Astrocyte (in vitro differentiated cells and primary cell): ENCODE data around the gene NSD2. TPM values are rescaled to one million over a fixed set of nuclear protein-coding genes. Genes with fewer than 3 reads are reported as not detected.
"Not testable (repeated sequence)": the region's sequence is repeated elsewhere in the genome, so short reads cannot be mapped to it uniquely, and the experiment has no call there.

Experiments
- DNase-seq: peaks from one replicate; pipeline ENCODE4 v3.0.0-alpha.2; 2010; ENCODE audit warnings: low read depth
- FAIRE-seq: peaks from 2 replicates; lab custom pipeline; 2011; peaks lifted over from hg19 to GRCh38; lab: Jason Lieb, UNC
- H2AFZ ChIP-seq: 2 replicates; pipeline ENCODE4 v1.6.0; 2012; ENCODE audit warnings: low read depth, low read length, inconsistent platforms
- H3K27ac ChIP-seq: 2 replicates; pipeline ENCODE4 v1.5.1; 2011; ENCODE audit warnings: low read depth, low read length, inconsistent platforms
- H3K27me3 ChIP-seq: 2 replicates; pipeline ENCODE4 v1.6.0; 2011; ENCODE audit warnings: low read length, inconsistent platforms; ENCODE audit not compliant: insufficient read depth
- H3K36me3 ChIP-seq: 2 replicates; pipeline ENCODE4 v1.5.1; 2011; ENCODE audit warnings: low read length, inconsistent platforms; ENCODE audit not compliant: insufficient read depth
- H3K4me1 ChIP-seq: 2 replicates; pipeline ENCODE4 v1.5.1; 2011; ENCODE audit warnings: low read length, inconsistent platforms; ENCODE audit not compliant: insufficient read depth
- H3K4me2 ChIP-seq: 2 replicates; pipeline ENCODE4 v1.6.0; 2012; ENCODE audit warnings: low read length, inconsistent platforms
- H3K4me3 ChIP-seq: 2 replicates; pipeline ENCODE4 v1.5.1; 2011; ENCODE audit warnings: low read depth, mild to moderate bottlenecking, low read length, inconsistent platforms; ENCODE audit not compliant: insufficient read depth
- H3K79me2 ChIP-seq: 2 replicates; pipeline ENCODE4 v1.6.0; 2012; ENCODE audit warnings: mild to moderate bottlenecking, low read length, inconsistent platforms; ENCODE audit not compliant: insufficient read depth
- H3K9ac ChIP-seq: 2 replicates; pipeline ENCODE4 v1.6.0; 2012; ENCODE audit warnings: mild to moderate bottlenecking, low read length, inconsistent platforms
- H3K9me3 ChIP-seq: 2 replicates; pipeline ENCODE4 v1.5.1; 2012; ENCODE audit warnings: low read depth, mild to moderate bottlenecking, low read length, inconsistent platforms; ENCODE audit not compliant: insufficient read depth
- H4K20me1 ChIP-seq: 2 replicates; pipeline ENCODE4 v1.6.0; 2012; ENCODE audit warnings: low read length, inconsistent platforms; ENCODE audit not compliant: insufficient read depth
- H3K27ac Mint-ChIP-seq: one replicate; pipeline ENCODE4 v1.8.0; 2021; ENCODE audit warnings: mild to moderate bottlenecking, mixed read lengths; ENCODE audit not compliant: unreplicated experiment
- H3K27me3 Mint-ChIP-seq: one replicate; pipeline ENCODE4 v1.8.0; 2021; ENCODE audit warnings: low read depth, mixed read lengths; ENCODE audit not compliant: unreplicated experiment
- H3K36me3 Mint-ChIP-seq: one replicate; pipeline ENCODE4 v1.8.0; 2021; ENCODE audit warnings: low read depth, mixed read lengths; ENCODE audit not compliant: unreplicated experiment
- H3K4me1 Mint-ChIP-seq: one replicate; pipeline ENCODE4 v1.8.0; 2021; ENCODE audit warnings: low read depth, mixed read lengths; ENCODE audit not compliant: unreplicated experiment
- H3K4me3 Mint-ChIP-seq: one replicate; pipeline ENCODE4 v1.8.0; 2021; ENCODE audit warnings: mild to moderate bottlenecking, moderate library complexity, mixed read lengths; ENCODE audit not compliant: unreplicated experiment
- H3K9me3 Mint-ChIP-seq: one replicate; pipeline ENCODE4 v1.8.0; 2021; ENCODE audit warnings: mild to moderate bottlenecking, mixed read lengths; ENCODE audit not compliant: unreplicated experiment
- CTCF ChIP-seq: IDR thresholded peaks from 2 replicates; pipeline ENCODE4 v1.5.1; 2011; ENCODE audit warnings: low read depth, mild to moderate bottlenecking, inconsistent platforms, low read length, moderate library complexity; ENCODE audit not compliant: insufficient read depth
- EZH2 ChIP-seq: IDR thresholded peaks from 2 replicates; pipeline ENCODE4 v1.6.1; 2012; ENCODE audit warnings: mild to moderate bottlenecking, low read length, inconsistent platforms; ENCODE audit not compliant: insufficient read depth
- microRNA-seq: library from miRNA; unstranded; fragments of <30 nt; microRNA quantifications from one replicate; pipeline ENCODE4 v1.2.0, GENCODE V29; 2020
- total RNA-seq: library from RNA; stranded (reverse); gene quantifications from 2 replicates; pipeline ENCODE4 v1.2.1, GENCODE V29; 2021

The NSD2 gene
- total RNA-seq, 1 donor from 2014 or later: 31.3 TPM

GRCh38 chr4:2025817-2026216, 154.6 kb downstream of the NSD2 start:
- Mint-ChIP-seq H3K27ac (no peak overlapping the region), H3K4me1 (peaks cover 4% of the 10 kb centered on the region), H3K27me3 (peaks cover 70% of the 10 kb centered on the region), H3K4me3 (no peak overlapping the region), H3K36me3 (peaks cover 3% of the 10 kb centered on the region), H3K9me3 (peaks cover 26% of the 10 kb centered on the region)
- Histone ChIP-seq H3K27ac (no peak overlapping the region), H3K4me1 (no peaks in the 10 kb centered on the region), H3K9ac (no peak overlapping the region), H3K4me2 (no peak overlapping the region), H4K20me1 (no peaks in the 10 kb centered on the region), H3K79me2 (no peaks in the 10 kb centered on the region), H3K27me3 (peaks cover 13% of the 10 kb centered on the region), H3K9me3 (no peaks in the 10 kb centered on the region), H3K36me3 (no peaks in the 10 kb centered on the region), H2AFZ (no peak overlapping the region), H3K4me3 (no peak overlapping the region)
- no peak for FAIRE-seq
- TF ChIP-seq EZH2: no peak
- no peak for TF ChIP-seq CTCF
- DNase-seq: no peak

- H3K4me1 Mint-ChIP-seq, H3K4me3 Mint-ChIP-seq, DNase-seq, H3K36me3 Mint-ChIP-seq, H3K36me3 ChIP-seq, H3K27ac Mint-ChIP-seq, H3K4me3 ChIP-seq, H3K4me2 ChIP-seq, FAIRE-seq, H3K9me3 ChIP-seq, H3K27ac ChIP-seq, H3K79me2 ChIP-seq, H3K4me1 ChIP-seq, H4K20me1 ChIP-seq, H2AFZ ChIP-seq, H3K9ac ChIP-seq: not testable (repeated sequence)
- peaks cover 73% of the 10 kb centered on the region for H3K27me3 Mint-ChIP-seq
- peaks cover 13% of the 10 kb centered on the region for H3K27me3 ChIP-seq
- H3K9me3 Mint-ChIP-seq: peaks cover 28% of the 10 kb centered on the region
Observed at GRCh38 chr4:2027120-2027519, 155.9 kb downstream of the NSD2 start.

- not testable (repeated sequence) for DNase-seq
Observed at GRCh38 chr4:2031161-2031560, 160.0 kb downstream of the NSD2 start.

More at GRCh38 chr4:2031161-2031560, 160.0 kb downstream of the NSD2 start:
- not testable (repeated sequence) for H3K36me3 ChIP-seq, H2AFZ ChIP-seq, H3K4me1 Mint-ChIP-seq, H3K27ac Mint-ChIP-seq, H3K9me3 ChIP-seq, H3K4me1 ChIP-seq, H3K4me3 Mint-ChIP-seq, H3K4me3 ChIP-seq, H3K27ac ChIP-seq, H3K79me2 ChIP-seq, H3K9ac ChIP-seq, FAIRE-seq, H3K36me3 Mint-ChIP-seq, H3K4me2 ChIP-seq, H4K20me1 ChIP-seq
- peaks cover 21% of the 10 kb centered on the region for H3K27me3 ChIP-seq
- Mint-ChIP-seq H3K9me3 (peaks cover 23% of the 10 kb centered on the region), H3K27me3 (peaks cover 78% of the 10 kb centered on the region)

Small RNAs within 50 kb of the gene (microRNA-seq; reads per million reads assigned to microRNA genes)
- gene MIR943: 7.4 reads per million, percentile 29 among the genes with 10 or more reads in this experiment

Other genes with a start within 250 kb of the NSD2 start
- 2.1 and 3.4 TPM in 2 replicates for gene FAM53A, start 187.1 kb upstream of the NSD2 start, total RNA-seq
- gene SLBP, start 159.1 kb upstream of the NSD2 start, total RNA-seq: 44.5 and 45.1 TPM in 2 replicates
- 26.8 and 29.3 TPM in 2 replicates for gene TMEM129, start 150.1 kb upstream of the NSD2 start, total RNA-seq
- gene TACC3, start 149.9 kb upstream of the NSD2 start, total RNA-seq: 10.2 and 15.0 TPM in 2 replicates
- gene FGFR3, start 78.1 kb upstream of the NSD2 start, total RNA-seq: 3.6 and 3.9 TPM in 2 replicates
- 53.1 and 60.3 TPM in 2 replicates for gene LETM1, start 15.2 kb upstream of the NSD2 start, total RNA-seq
- 22.1 and 24.5 TPM in 2 replicates for gene NELFA, start 137.6 kb downstream of the NSD2 start, total RNA-seq
- 1.2 and 1.6 TPM in 2 replicates for gene NAT8L, start 187.9 kb downstream of the NSD2 start, total RNA-seq